Measurements from ENCODE around the gene ADD1. TPM values are rescaled to one million over a fixed set of nuclear protein-coding genes. Genes with fewer than 3 reads are reported as not detected.

The ADD1 gene
- total RNA-seq = 429 TPM

- ATAC-seq (peak; percentile 99), DNase-seq (ENCODE audit: low spot score) (peak; percentile 95)
- intact Hi-C loops (cut with DNase I) = no loop called here
Measured at GRCh38 chr4:2843263-2843940, at the start of gene ADD1. Gene ADD1 (plus strand): TSS chr4:2843844. CDS start chr4:2875916, 32,072 bp downstream.

- ATAC-seq (peak; percentile 41), DNase-seq (ENCODE audit: low spot score) (peak; percentile 84)
Measured at GRCh38 chr4:2794486-2795299, 49.0 kb upstream of the ADD1 start.

DNA sequence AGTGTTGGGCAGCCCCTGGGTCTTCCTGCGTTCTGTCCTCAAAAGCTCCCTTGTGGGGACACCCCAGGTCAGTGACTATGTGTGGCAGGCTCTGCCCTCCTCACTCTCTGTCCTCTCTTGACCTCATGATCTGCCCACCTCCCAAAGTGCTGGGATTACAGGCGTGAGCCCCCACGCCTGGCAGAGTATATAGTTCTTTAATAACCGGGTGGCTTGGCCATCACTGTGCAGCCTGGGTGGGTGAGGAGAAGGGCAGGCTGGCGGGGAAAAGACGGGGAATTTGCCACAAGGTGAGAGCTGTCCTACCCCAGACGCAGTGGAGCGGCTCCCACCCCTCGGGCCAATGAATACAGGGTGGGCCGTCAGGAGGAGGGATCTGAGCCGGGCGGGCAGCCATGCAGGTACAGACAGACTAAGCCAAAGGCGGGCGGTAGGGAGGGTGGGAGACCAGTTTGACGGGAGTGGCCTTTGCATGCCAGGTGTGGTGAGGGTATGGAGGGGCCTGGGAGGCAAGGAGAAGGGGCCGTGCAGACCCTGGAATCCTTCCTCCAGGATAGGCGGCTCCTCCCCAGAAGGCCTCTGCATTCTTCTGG lies 48.2 kb upstream of the ADD1 start:
- ATAC-seq = no peak
- DNase-seq (ENCODE audit: low spot score) = peak; percentile 61
- intact Hi-C loops (cut with DNase I) = no loop called here

More at GRCh38 chr4:2794486-2795299, 49.0 kb upstream of the ADD1 start:
- intact Hi-C loops (cut with DNase I) = no loop called here

GRCh38 chr4:2795893-2796848 lies 47.5 kb upstream of the ADD1 start:
- ATAC-seq (peak; percentile 3), DNase-seq (ENCODE audit: low spot score) (peak; percentile 77)
- intact Hi-C loops (cut with DNase I) = no loop called here

GRCh38 chr4:2796849-2797544 lies 46.6 kb upstream of the ADD1 start:
- intact Hi-C loops (cut with DNase I) = no loop called here
- DNase-seq (ENCODE audit: low spot score) (peak; percentile 57), ATAC-seq (no peak)

DNA sequence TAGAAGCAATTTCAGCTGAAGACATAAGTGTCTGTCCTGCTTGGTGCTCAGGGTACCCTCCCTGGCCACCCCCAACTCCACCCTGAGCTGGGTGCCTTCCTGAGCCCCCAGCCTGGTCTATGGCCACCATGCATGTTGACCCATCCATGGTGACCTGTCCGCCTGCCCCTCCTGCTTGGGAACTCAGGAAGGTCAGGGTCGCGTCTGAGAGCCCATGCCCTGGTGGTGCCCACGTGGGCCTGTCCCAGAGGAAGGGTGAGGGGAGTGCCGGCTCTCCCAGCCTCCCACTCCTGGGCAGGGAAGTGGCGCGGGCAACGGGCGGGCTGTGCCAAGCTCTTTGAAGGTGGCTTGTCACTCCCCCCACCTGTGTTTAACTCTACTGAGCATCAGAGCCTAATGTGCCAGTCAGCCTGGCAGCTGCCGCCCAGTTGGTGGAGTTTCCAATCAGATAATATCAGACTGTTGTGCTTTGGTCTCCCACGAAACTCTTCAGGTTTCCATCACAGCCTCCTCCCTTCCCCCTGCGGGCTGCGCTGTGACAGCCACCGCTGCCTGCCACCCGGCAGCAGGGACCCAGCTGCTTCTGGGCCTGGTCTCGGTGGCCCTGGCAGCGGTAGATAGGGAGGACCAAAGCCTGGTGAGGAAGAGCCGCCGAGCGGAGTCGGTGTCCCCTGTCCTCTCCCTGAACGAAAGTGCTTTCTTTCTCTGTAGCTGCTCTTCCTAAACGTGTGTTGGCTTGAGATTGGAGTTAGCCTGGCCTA lies 45.9 kb upstream of the ADD1 start:
- intact Hi-C loops (cut with DNase I) = no loop called here
- peak; percentile 61 for DNase-seq (ENCODE audit: low spot score)
- ATAC-seq = no peak

GRCh38 chr4:2798399-2799223 lies 45.0 kb upstream of the ADD1 start:
- DNase-seq (ENCODE audit: low spot score) = peak; percentile 80

DNA sequence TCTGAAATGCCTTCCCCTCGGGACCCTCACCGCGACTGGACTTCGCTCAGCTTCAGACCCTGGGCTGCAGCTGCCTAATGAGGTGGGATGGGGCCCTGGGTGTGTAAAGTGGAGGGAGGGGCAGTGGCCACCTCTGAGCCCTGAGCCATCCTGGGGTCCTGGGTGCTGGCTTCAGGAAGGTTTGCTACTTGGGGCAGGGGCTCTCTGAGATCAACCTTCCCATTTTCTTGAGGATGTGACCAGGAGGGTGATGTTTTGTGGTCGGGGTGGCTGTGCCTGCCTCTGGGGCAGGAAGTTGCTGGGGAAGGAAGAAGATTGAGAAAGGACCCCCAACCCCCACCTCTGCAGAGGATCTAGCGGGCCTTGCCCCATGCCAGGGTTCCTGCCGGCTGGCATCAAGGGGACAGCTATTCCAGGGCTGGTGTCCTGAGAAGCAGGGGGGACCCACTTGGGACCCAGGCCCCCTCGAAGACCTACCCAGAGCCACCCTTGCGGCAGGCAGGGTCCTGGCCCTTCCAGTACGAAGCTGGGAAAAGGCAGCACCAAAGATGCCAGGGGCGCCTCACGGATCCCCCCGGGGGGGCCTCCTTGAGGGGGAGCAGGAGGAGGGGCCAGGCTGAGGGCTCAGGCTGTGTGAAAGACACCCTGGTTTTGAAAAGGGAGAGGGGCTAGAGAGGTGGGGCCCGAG lies 44.3 kb upstream of the ADD1 start:
- no peak for ATAC-seq
- intact Hi-C loops (cut with DNase I) = no loop called here
- DNase-seq (ENCODE audit: low spot score) = peak; percentile 59

More at GRCh38 chr4:2798399-2799223, 45.0 kb upstream of the ADD1 start:
- ATAC-seq = peak; percentile 4
- intact Hi-C loops (cut with DNase I) = no loop called here

- peak; percentile 67 for DNase-seq (ENCODE audit: low spot score)
- peak; percentile 12 for ATAC-seq
- intact Hi-C loops (cut with DNase I) = no loop called here
Measured at GRCh38 chr4:2799971-2800690, 43.5 kb upstream of the ADD1 start.

- DNase-seq (ENCODE audit: low spot score) (peak; percentile 90), ATAC-seq (peak; percentile 83)
- intact Hi-C loops (cut with DNase I) = no loop called here
Measured at GRCh38 chr4:2800691-2801596, 42.7 kb upstream of the ADD1 start.

DNA sequence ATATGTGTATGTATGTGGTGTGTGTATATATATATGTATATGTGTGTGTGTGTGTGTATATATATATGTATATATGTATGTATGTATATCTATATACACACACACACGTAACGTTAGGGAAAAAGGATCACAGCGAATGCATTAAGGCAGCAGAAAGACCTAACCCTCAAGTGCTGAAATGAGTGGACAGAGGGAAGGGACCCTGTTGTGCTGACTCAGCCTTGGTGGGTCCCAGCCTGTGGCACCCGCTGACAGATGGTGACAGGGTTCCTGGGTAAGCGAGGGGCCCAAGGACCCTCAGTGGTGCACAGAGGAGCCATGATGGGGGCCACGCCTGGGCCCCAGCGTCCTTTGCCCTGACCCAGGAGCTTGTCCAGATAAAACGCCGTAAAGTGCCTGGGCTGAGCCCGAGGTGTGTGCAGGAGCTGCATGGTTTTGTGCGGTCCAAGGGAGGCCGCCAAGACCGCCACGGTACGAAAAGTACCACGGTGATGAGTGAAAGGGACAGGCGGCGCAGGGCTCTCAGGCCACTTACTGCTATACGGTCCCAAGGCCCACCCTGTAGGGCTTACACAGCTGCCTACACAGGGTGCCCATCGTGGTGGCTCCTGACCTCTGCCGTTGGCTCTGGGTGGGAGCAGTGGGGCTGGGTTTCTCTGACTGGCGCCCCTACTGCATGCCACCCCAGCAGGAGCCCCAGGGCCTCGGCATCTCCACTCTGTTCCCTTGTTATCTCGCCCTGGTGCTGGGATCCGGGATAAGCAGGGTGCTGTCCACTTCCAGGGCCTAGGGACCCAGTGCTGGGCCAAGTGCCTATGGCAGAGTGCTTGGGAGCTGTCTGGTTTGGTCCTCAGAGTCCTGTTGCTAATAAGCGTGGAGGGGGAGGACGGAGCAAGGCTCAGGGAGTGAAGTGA lies 40.8 kb upstream of the ADD1 start:
- intact Hi-C loops (cut with DNase I) = no loop called here
- no peak for ATAC-seq
- no peak for DNase-seq (ENCODE audit: low spot score)

- intact Hi-C loops (cut with DNase I) = no loop called here
- ATAC-seq = no peak
- DNase-seq (ENCODE audit: low spot score) = no peak
Measured at GRCh38 chr4:2803624-2804448, 39.8 kb upstream of the ADD1 start.

DNA sequence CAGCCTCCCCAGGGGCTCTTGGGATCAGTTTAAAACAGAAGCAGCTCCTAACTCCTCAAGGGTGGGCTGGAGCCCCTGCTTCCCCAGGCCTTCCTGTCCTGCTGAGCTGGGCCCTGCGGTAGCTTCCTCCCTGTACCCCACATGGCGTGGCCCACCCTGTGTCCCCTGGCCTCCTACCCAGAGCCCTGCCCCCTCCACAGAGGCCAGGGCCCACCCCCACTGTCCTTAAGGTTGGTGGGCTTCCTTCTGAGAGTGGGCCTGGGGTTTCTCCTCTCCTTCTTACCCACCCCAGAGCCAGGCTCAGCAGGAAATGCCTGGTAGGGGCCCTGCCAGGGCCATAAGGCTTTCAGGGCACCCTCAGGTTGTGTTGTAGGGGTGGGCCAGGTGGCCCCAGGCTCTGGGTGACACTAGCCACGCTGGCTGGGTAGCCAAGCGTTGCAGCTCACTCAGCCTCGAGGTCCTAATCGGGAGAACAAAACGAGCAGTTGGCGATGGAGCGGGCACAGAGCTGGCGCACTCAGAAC lies 39.1 kb upstream of the ADD1 start:
- DNase-seq (ENCODE audit: low spot score) = no peak
- ATAC-seq = no peak
- intact Hi-C loops (cut with DNase I) = no loop called here

All from sciatic nerve (tissue), 2 donors.